RCC 7860 (cell line): Measurements from ENCODE around the gene CPLX1.

Experiments
- DNase-seq: peaks from one replicate; pipeline ENCODE4 v3.0.0-alpha.2; 2015; ENCODE audit warnings: low spot score
- FAIRE-seq: peaks from 2 replicates; lab custom pipeline; 2012; peaks lifted over from hg19 to GRCh38; lab: Jason Lieb, UNC

The CPLX1 gene

GRCh38 chr4:825971-826330 lies at the start of gene CPLX1:
Gene CPLX1 (minus strand): TSS chr4:826129. CDS start chr4:824522, 1,607 bp downstream.
- FAIRE-seq = no peak
- no peak for DNase-seq

GRCh38 chr4:874971-875817 lies 49.3 kb upstream of the CPLX1 start:
- FAIRE-seq (no peak), DNase-seq (no peak)

GRCh38 chr4:874056-874455 lies 48.1 kb upstream of the CPLX1 start:
- DNase-seq (no peak), FAIRE-seq (no peak)

GRCh38 chr4:872241-872981 lies 46.5 kb upstream of the CPLX1 start:
- FAIRE-seq (no peak), DNase-seq (no peak)

- FAIRE-seq (no peak), DNase-seq (no peak)
These were observed 45.6 kb upstream of the CPLX1 start for GRCh38 chr4:871484-871883.

GRCh38 chr4:870951-871350 lies 45.0 kb upstream of the CPLX1 start:
- FAIRE-seq (no peak), DNase-seq (no peak)

- no peak for DNase-seq
- no peak for FAIRE-seq
These were observed 43.8 kb upstream of the CPLX1 start for GRCh38 chr4:869776-870175.

GRCh38 chr4:868421-868820 lies 42.5 kb upstream of the CPLX1 start:
- no peak for FAIRE-seq
- DNase-seq = no peak

- FAIRE-seq (no peak), DNase-seq (no peak)
These were observed 41.8 kb upstream of the CPLX1 start for GRCh38 chr4:867526-868250.

- no peak for DNase-seq
- no peak for FAIRE-seq
These were observed 40.9 kb upstream of the CPLX1 start for GRCh38 chr4:866761-867390.

GRCh38 chr4:866068-866760 lies 40.3 kb upstream of the CPLX1 start:
- FAIRE-seq = no peak

GRCh38 chr4:865572-865971 lies 39.6 kb upstream of the CPLX1 start:
- no peak for FAIRE-seq

More at GRCh38 chr4:866068-866760, 40.3 kb upstream of the CPLX1 start:
- DNase-seq = no peak

GRCh38 chr4:865121-865465 lies 39.2 kb upstream of the CPLX1 start:
- DNase-seq (no peak), FAIRE-seq (no peak)

More at GRCh38 chr4:865572-865971, 39.6 kb upstream of the CPLX1 start:
- DNase-seq = no peak

- no peak for FAIRE-seq
- DNase-seq = no peak
These were observed 38.7 kb upstream of the CPLX1 start for GRCh38 chr4:864456-865120.

GRCh38 chr4:860561-860960 lies 34.6 kb upstream of the CPLX1 start:
- FAIRE-seq (no peak), DNase-seq (no peak)

- FAIRE-seq = no peak
- no peak for DNase-seq
These were observed 33.6 kb upstream of the CPLX1 start for GRCh38 chr4:859496-859895.

- no peak for FAIRE-seq
- no peak for DNase-seq
These were observed 33.0 kb upstream of the CPLX1 start for GRCh38 chr4:858831-859451.

GRCh38 chr4:858041-858481 lies 32.1 kb upstream of the CPLX1 start:
- no peak for FAIRE-seq
- DNase-seq = no peak

- FAIRE-seq = no peak
- no peak for DNase-seq
These were observed 31.5 kb upstream of the CPLX1 start for GRCh38 chr4:857461-857860.
